A549 (cell line): ENCODE results near the gene UTS2R.

Experiments
- CTCF ChIP-seq: fragments of >200 bp; sonication (Bioruptor Twin); formaldehyde crosslinking; IDR thresholded peaks from 3 replicates; pipeline ENCODE4 v1.5.1; 2016
- MAFK ChIP-seq: fragments of 450-650 bp; IDR thresholded peaks from 2 replicates; pipeline ENCODE4 v1.6.1; 2014; ENCODE audit not compliant: partially characterized antibody

GRCh38 chr17:82399041-82399441, 27.5 kb downstream of the UTS2R start:
- TF ChIP-seq CTCF = no peak
- TF ChIP-seq MAFK = no peak
